ENCODE results near the gene HYAL1.
"Not testable (repeated sequence)": the region's sequence is repeated elsewhere in the genome, so short reads cannot be mapped to it uniquely, and the experiment has no call there.

HYAL1 gene

DNA sequence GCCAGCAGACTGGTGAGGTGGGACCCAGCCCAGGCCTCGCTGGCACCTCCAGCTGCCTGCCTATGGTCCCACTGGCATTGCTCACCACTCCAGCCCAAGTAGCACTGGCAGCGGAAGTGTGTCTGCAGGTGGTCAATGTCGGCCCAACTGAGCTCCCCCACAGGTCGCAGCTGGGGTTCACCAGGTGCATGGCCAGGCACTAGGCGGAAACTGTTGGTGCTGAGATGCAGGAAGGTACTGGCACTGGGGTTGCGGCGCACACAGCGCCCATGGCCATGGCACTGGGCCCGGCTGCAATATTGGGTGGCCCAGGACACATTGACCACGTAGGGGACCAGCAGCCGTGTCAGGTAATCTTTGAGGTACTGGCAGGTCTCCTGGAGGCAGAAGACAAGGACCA, 14.8 kb upstream of the HYAL1 start:
- Histone ChIP-seq H3K27ac (ENCODE audit: insufficient read depth, low read depth, low read length, poor library complexity, severe bottlenecking) (no peak overlapping the region), H3K4me1 (ENCODE audit: control insufficient read depth, insufficient read depth, low read length) (peaks cover 29% of the 10 kb centered on the region), H3K4me3 (ENCODE audit: insufficient read depth, low read depth, low read length) (no peak overlapping the region), H3K9me3 (ENCODE audit: control insufficient read depth, low read length) (no peaks in the 10 kb centered on the region), H3K36me3 (ENCODE audit: control insufficient read depth, insufficient read depth, low read length) (peaks cover 20% of the 10 kb centered on the region), H3K27me3 (ENCODE audit: control insufficient read depth, insufficient read depth, low read length, poor library complexity, severe bottlenecking) (no peaks in the 10 kb centered on the region)
- WGBS, 2 experiments: 96% methylated on average over 11 of the region's 11 CpGs

DNA sequence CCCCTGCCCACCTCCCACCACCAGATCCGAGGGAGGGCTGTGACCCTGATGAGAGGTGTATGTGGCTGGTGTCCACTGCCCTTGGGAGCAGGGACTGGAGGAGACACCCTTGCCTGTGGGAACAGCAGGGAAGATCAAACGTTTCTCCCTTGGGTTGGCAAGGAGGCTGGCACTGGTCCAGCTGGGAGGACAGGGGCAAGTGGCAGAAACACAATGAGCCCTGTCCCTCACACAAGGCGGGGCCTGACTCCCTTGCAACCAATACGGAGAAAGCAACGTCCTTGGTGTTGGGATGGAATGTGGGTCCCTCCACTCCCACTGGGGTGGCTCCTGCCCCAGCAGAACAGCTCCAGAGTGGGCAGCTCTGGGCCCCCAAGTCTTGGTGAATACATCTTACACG, 13.9 kb upstream of the HYAL1 start:
- Histone ChIP-seq H3K4me3 (ENCODE audit: insufficient read depth, low read depth, low read length) (no peak overlapping the region), H3K9me3 (ENCODE audit: control insufficient read depth, low read length) (no peaks in the 10 kb centered on the region), H3K4me1 (ENCODE audit: control insufficient read depth, insufficient read depth, low read length) (peaks cover 20% of the 10 kb centered on the region), H3K36me3 (ENCODE audit: control insufficient read depth, insufficient read depth, low read length) (peaks cover 20% of the 10 kb centered on the region), H3K27ac (ENCODE audit: insufficient read depth, low read depth, low read length, poor library complexity, severe bottlenecking) (no peak overlapping the region), H3K27me3 (ENCODE audit: control insufficient read depth, insufficient read depth, low read length, poor library complexity, severe bottlenecking) (no peaks in the 10 kb centered on the region)
- 90 to 93% methylated on average over 6 of the region's 6 CpGs for WGBS, 2 experiments

DNA sequence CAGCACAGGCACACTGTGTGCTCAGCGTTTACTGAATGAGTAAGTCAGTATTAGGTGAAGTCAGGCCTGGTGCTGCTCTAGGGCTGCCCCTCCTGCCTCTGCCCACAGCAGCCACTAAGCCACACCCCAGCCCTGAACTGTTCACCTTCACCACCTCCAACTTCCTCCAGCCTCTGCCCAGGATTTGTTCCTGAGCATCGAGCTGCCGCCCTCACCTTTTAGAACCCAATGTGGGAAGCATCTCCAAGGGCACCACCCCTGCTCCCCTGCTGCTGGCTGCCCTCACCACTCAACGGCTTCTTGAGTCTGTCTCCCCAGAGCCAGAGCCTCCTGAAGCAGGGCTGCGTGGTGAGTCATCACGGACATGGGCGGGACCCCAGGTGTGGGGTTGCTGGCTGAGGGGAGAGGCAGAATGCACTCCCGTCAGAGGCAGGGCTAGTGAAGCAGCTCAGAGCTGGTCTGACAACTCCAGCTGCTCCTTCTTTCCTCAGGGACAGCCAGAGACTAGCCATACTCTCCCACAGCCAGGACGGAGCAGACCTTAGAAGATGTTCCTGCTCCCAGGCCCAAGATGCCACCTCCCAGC, 13.4 kb upstream of the HYAL1 start:
- Histone ChIP-seq H3K4me3 (ENCODE audit: insufficient read depth, low read depth, low read length) (no peak overlapping the region), H3K36me3 (ENCODE audit: control insufficient read depth, insufficient read depth, low read length) (peaks cover 20% of the 10 kb centered on the region), H3K27me3 (ENCODE audit: control insufficient read depth, insufficient read depth, low read length, poor library complexity, severe bottlenecking) (no peaks in the 10 kb centered on the region), H3K9me3 (ENCODE audit: control insufficient read depth, low read length) (no peaks in the 10 kb centered on the region), H3K27ac (ENCODE audit: insufficient read depth, low read depth, low read length, poor library complexity, severe bottlenecking) (no peak overlapping the region), H3K4me1 (ENCODE audit: control insufficient read depth, insufficient read depth, low read length) (peaks cover 16% of the 10 kb centered on the region)
- 86 to 87% methylated on average over 9 of the region's 9 CpGs for WGBS, 2 experiments

DNA sequence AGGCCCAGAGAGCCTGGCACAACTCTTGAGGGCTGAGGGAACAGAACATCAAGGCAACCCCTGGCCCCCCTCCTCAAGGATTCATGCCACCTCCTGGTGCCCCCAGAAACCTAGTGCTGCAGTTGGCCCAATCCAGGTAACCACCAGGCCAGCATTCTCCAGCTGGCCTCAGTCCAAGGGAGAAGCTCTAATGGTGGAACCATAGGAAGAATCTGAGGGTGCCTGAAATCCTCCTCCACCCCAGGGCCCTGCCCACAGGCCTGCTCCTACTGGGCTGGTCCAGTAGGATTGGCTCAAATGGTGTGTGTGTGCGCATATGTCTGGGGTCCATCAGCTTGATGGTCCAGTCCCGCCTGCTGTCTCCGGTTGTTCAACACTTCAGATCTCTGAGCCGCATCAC, 11.4 kb upstream of the HYAL1 start:
- 92 to 95% methylated on average over 4 of the region's 4 CpGs for WGBS, 2 experiments
- Histone ChIP-seq H3K4me3 (ENCODE audit: insufficient read depth, low read depth, low read length) (no peak overlapping the region), H3K4me1 (ENCODE audit: control insufficient read depth, insufficient read depth, low read length) (peaks cover 8% of the 10 kb centered on the region), H3K27ac (ENCODE audit: insufficient read depth, low read depth, low read length, poor library complexity, severe bottlenecking) (no peak overlapping the region), H3K9me3 (ENCODE audit: control insufficient read depth, low read length) (no peaks in the 10 kb centered on the region), H3K27me3 (ENCODE audit: control insufficient read depth, insufficient read depth, low read length, poor library complexity, severe bottlenecking) (no peaks in the 10 kb centered on the region), H3K36me3 (ENCODE audit: control insufficient read depth, insufficient read depth, low read length) (peaks cover 20% of the 10 kb centered on the region)

DNA sequence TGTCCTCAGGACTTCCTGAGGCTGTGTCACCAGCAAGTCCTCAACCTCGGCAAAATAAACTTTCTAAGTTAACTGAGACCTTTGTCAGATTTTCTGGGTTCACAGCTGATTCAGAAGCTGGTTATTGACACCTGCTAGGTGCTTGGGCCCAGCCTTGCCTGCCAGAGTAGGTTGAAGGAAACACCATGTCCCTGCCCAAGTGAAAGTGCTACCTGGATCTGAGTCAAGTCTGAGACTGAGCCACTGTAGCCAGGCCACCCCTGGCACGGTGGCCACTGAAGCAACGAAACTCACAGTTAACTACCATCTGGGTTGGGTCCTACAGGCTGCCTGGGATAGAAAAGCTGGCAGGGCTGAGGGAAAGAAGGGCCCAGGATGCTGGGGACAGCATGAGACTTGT, 11.0 kb upstream of the HYAL1 start:
- H3K27ac ChIP-seq (ENCODE audit: insufficient read depth, low read depth, low read length, poor library complexity, severe bottlenecking): no peak overlapping the region
- no peak overlapping the region for H3K4me3 ChIP-seq (ENCODE audit: insufficient read depth, low read depth, low read length)
- H3K4me1 ChIP-seq (ENCODE audit: control insufficient read depth, insufficient read depth, low read length): peaks cover 7% of the 10 kb centered on the region
- H3K27me3 ChIP-seq (ENCODE audit: control insufficient read depth, insufficient read depth, low read length, poor library complexity, severe bottlenecking): no peaks in the 10 kb centered on the region
- H3K36me3 ChIP-seq (ENCODE audit: control insufficient read depth, insufficient read depth, low read length): peaks cover 16% of the 10 kb centered on the region
- 96 to 98% methylated on average over 3 of the region's 3 CpGs for WGBS, 2 experiments
- H3K9me3 ChIP-seq (ENCODE audit: control insufficient read depth, low read length): no peaks in the 10 kb centered on the region

DNA sequence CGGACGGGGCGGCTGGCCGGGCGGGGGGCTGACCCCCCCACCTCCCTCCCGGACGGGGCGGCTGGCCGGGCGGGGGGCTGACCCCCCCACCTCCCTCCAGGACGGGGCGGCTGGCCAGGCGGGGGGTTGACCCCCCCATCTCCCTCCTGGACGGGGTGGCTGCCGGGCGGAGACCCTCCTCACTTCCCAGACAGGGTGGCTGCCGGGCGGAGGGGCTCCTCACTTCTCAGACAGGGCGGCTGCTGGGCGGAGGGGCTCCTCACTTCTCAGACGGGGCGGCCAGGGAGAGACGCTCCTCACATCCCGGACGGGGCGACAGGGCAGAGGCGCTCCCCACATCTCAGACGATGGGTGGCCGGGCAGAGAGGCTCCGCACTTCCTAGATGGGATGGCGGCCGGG, 8.7 kb upstream of the HYAL1 start:
- H3K9me3 ChIP-seq (ENCODE audit: control insufficient read depth, low read length); H3K27ac ChIP-seq (ENCODE audit: insufficient read depth, low read depth, low read length, poor library complexity, severe bottlenecking); H3K36me3 ChIP-seq (ENCODE audit: control insufficient read depth, insufficient read depth, low read length); H3K4me3 ChIP-seq (ENCODE audit: insufficient read depth, low read depth, low read length); H3K4me1 ChIP-seq (ENCODE audit: control insufficient read depth, insufficient read depth, low read length); H3K27me3 ChIP-seq (ENCODE audit: control insufficient read depth, insufficient read depth, low read length, poor library complexity, severe bottlenecking): not testable (repeated sequence)
- WGBS, 2 experiments: 93% methylated on average over 15 to 27 of the region's 32 CpGs

DNA sequence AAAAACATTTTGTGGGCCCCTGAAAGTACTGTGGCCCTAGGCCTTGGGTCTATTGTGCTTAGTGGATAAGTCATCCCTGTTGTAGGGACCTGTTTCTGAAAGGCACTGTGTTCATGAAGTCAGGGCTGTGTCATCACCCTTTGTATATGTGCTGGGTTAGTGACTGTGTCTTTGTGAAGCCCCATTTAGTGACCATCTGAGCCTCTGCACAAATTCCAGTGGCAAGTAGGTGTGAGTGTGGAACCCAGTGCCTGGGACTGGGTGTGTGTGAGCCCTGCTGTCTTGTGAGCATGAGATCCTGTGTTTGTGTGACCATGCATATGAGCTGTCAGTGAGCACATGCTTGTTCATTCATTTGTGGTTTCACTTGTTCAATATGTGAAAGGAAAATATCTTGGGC, 1.2 kb upstream of the HYAL1 start:
- Histone ChIP-seq H3K36me3 (ENCODE audit: control insufficient read depth, insufficient read depth, low read length) (no peaks in the 10 kb centered on the region), H3K4me3 (ENCODE audit: insufficient read depth, low read depth, low read length) (no peak overlapping the region), H3K27me3 (ENCODE audit: control insufficient read depth, insufficient read depth, low read length, poor library complexity, severe bottlenecking) (no peaks in the 10 kb centered on the region), H3K27ac (ENCODE audit: insufficient read depth, low read depth, low read length, poor library complexity, severe bottlenecking) (no peak overlapping the region), H3K4me1 (ENCODE audit: control insufficient read depth, insufficient read depth, low read length) (peaks cover 3% of the 10 kb centered on the region), H3K9me3 (ENCODE audit: control insufficient read depth, low read length) (no peaks in the 10 kb centered on the region)

DNA sequence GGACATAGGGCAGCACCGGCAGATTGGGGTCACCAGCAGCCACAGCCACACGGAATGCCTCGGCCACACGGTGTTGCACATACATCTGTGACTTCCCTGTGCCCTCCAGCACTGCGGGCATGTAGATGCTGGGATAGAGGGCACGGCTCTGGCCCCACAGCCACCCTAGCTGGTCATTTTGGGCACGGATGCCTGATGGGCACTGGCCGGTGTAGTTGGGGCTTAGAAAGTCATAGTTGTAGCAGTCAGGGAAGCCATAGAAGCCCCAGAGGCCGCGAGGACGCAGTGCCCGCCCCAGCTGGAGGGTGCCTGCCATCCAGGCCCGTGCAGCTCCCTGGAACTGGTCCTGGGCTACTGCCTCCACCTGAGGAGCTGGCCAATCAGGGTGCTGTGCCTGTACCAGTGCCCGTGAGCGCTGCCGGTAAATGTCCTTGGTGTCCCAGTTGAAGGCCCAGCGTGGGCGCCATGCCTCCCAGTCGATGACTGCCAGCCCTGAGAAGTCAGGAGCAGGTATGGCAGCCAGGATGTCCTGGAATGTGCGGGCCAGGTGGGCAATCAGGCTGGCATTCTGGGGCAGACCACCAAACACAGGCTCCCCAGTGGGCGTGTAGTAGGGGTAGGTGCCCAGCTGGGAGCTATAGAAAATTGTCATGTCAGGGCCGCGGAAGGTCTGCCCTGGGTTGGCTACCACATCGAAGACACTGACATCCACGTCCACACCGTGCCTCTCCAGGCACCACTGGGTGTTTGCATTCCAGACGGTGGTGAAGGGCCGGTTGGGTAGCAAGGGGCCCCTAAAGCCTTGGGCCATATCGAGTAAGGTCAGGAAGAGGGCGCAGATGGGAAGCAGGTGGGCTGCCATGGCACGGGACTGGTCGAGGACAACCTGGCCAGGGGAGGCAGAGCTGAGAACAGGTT, 1.0 kb downstream of the HYAL1 start:
- Histone ChIP-seq H3K4me3 (ENCODE audit: insufficient read depth, low read depth, low read length) (no peak overlapping the region), H3K36me3 (ENCODE audit: control insufficient read depth, insufficient read depth, low read length) (no peaks in the 10 kb centered on the region), H3K9me3 (ENCODE audit: control insufficient read depth, low read length) (no peaks in the 10 kb centered on the region), H3K4me1 (ENCODE audit: control insufficient read depth, insufficient read depth, low read length) (peaks cover 12% of the 10 kb centered on the region), H3K27ac (ENCODE audit: insufficient read depth, low read depth, low read length, poor library complexity, severe bottlenecking) (no peak overlapping the region), H3K27me3 (ENCODE audit: control insufficient read depth, insufficient read depth, low read length, poor library complexity, severe bottlenecking) (no peaks in the 10 kb centered on the region)
- WGBS, 2 experiments: 93 to 94% methylated on average over 32 of the region's 32 CpGs

DNA sequence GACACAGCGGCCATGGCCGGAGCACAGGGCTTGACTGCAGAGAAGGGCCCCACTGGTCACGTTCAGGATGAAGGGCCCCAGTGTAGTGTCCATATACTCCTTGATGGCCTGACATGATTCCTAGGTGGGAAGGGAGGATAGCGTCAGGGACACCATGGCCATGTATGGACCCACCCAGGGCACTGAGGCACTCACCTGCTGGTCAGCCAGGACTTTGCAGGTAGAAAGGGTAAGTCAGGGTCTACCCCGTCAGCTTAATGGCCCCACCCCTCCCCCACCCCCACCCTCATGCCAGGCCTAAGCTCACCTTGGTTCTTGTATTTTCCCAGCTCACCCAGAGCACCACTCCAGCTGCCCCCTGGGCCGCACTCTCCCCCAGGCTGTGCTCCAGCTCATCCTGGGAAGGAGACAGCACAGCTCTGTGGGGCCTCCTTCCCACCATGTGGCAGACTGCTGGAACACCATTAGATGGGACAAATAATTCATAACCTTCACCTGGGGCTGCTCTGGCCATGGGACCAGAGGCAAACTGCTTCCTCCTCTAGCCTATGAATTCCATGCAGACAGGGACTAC, 2.6 kb downstream of the HYAL1 start:
- Histone ChIP-seq H3K4me3 (ENCODE audit: insufficient read depth, low read depth, low read length) (no peak overlapping the region), H3K9me3 (ENCODE audit: control insufficient read depth, low read length) (no peaks in the 10 kb centered on the region), H3K27me3 (ENCODE audit: control insufficient read depth, insufficient read depth, low read length, poor library complexity, severe bottlenecking) (no peaks in the 10 kb centered on the region), H3K36me3 (ENCODE audit: control insufficient read depth, insufficient read depth, low read length) (no peaks in the 10 kb centered on the region), H3K4me1 (ENCODE audit: control insufficient read depth, insufficient read depth, low read length) (peaks cover 12% of the 10 kb centered on the region), H3K27ac (ENCODE audit: insufficient read depth, low read depth, low read length, poor library complexity, severe bottlenecking) (no peak overlapping the region)
- WGBS, 2 experiments: 90 to 92% methylated on average over 6 of the region's 6 CpGs

DNA sequence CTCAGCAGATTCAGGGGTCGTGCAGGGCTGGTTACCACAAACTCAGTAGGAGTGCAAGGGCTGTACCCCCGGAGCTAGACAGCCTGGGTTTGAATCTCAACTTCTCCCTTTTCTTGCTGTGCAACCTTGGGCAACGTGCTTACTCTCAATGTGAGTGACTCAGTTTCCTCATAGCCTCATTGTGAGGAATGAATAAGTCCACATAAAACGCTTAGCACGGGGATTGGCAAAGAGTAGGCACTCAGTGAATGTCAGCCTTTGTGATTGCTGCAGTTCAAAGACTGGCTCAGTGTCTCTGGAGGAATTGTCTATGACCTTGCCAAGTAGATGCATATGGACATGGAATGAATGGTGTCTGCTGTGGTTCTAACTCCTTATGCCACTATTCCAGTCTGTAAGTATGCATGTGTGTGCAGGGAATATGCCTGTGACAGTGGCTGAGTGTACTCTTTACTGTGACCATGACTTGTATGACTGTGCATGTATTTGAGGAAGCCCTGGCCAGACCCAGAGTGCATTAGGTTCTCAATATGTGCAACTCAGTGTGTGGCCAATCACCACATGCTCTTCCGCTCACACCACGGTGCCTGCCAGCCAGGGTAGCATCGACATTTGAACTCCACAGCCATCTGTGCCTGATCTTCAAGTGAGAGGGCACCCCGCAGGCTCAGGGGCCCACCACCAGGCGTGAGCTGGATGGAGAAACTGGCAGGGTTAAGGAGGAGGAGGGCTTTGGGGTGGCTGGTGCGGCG, 3.3 kb downstream of the HYAL1 start:
- Histone ChIP-seq H3K9me3 (ENCODE audit: control insufficient read depth, low read length) (no peaks in the 10 kb centered on the region), H3K4me3 (ENCODE audit: insufficient read depth, low read depth, low read length) (peak overlapping the region; percentile 89), H3K36me3 (ENCODE audit: control insufficient read depth, insufficient read depth, low read length) (no peaks in the 10 kb centered on the region), H3K4me1 (ENCODE audit: control insufficient read depth, insufficient read depth, low read length) (peaks cover 12% of the 10 kb centered on the region), H3K27me3 (ENCODE audit: control insufficient read depth, insufficient read depth, low read length, poor library complexity, severe bottlenecking) (no peaks in the 10 kb centered on the region), H3K27ac (ENCODE audit: insufficient read depth, low read depth, low read length, poor library complexity, severe bottlenecking) (no peak overlapping the region)
- 77 to 80% methylated on average over 12 of the region's 12 CpGs for WGBS, 2 experiments
